Measurements from ENCODE around the gene STN1. TPM values are rescaled to one million over a fixed set of nuclear protein-coding genes. Genes with fewer than 3 reads are reported as not detected.

The STN1 gene
- total and polyA plus RNA-seq, 2 donors (not counting 1 experiment from before 2014, with no cell fraction given), result 21.7 to 36.5 TPM

DNA sequence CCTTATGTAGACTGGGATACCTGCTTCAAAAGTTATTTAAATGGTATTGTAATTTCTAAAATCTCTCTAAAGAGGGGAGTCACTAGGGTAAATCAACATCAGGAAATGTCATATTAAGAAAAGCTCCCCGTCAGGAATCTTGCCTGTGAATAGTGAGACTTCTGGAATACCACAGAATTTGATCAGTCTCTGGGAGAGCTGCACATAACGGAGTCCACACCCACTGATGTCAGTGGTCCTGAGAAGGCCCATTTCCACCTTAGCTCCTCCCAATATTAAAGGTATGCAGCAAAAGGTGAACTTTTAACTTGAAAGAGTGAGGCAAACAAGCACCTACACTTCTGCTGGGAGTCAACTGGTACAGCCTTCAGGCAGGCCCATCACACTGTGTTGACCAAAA, 27.3 kb downstream of the STN1 start:
- no peaks in the 10 kb centered on the region for H4K20me1 ChIP-seq (ENCODE audit: control insufficient read depth, extremely low read depth, insufficient read depth, low read length)

GRCh38 chr10:103890194-103890658, 27.8 kb downstream of the STN1 start:
- H4K20me1 ChIP-seq (ENCODE audit: control insufficient read depth, extremely low read depth, insufficient read depth, low read length), result no peaks in the 10 kb centered on the region
- no peak overlapping the region for H3K4me2 ChIP-seq (ENCODE audit: extremely low read depth, insufficient read depth, low read length)
- peak in 1 of 2 donors; percentile 13 for DNase-seq (ENCODE audit: low read depth in 2 of 2)
- no peaks in the 10 kb centered on the region for H3K27me3 ChIP-seq (ENCODE audit: control insufficient read depth, insufficient read depth, low read length)
- H3K4me1 ChIP-seq (ENCODE audit: control insufficient read depth, extremely low read depth, insufficient read depth, low read length), result peaks cover 21% of the 10 kb centered on the region
- H2AFZ ChIP-seq (ENCODE audit: low read length), result no peak overlapping the region
- H3K79me2 ChIP-seq (ENCODE audit: control insufficient read depth, insufficient read depth, low read length), result no peaks in the 10 kb centered on the region
- peaks cover 2% of the 10 kb centered on the region for H3K36me3 ChIP-seq (ENCODE audit: control insufficient read depth, insufficient read depth, low read length)
- no peak for TF ChIP-seq EZH2 (IDR thresholded peaks at IDR 0.05; ENCODE audit: low read length, missing control alignments)
- no peak for TF ChIP-seq CTCF (conservative IDR thresholded peaks at IDR 0.05 in 1 of 2, IDR thresholded peaks at IDR 0.05 in 1 of 2; ENCODE audit: low read depth in 1 of 2, low read length in 2 of 2)
- H3K9me3 ChIP-seq (ENCODE audit: control insufficient read depth, insufficient read depth, low read depth, low read length), result no peaks in the 10 kb centered on the region
- no peak overlapping the region for H3K27ac ChIP-seq (ENCODE audit: insufficient read depth, low read length)
- H3K9ac ChIP-seq (ENCODE audit: insufficient read depth, low read length), result no peak overlapping the region
- no peak overlapping the region for H3K4me3 ChIP-seq (replicated peaks in 1 of 4; ENCODE audit: control extremely low read depth in 1 of 4, insufficient read depth in 1 of 4, low read depth in 3 of 4, low read length in 4 of 4)

More for the DNA sequence above, 27.3 kb downstream of the STN1 start:
- H3K27me3 ChIP-seq (ENCODE audit: control insufficient read depth, insufficient read depth, low read length), result no peaks in the 10 kb centered on the region
- peaks cover 25% of the 10 kb centered on the region for H3K4me1 ChIP-seq (ENCODE audit: control insufficient read depth, extremely low read depth, insufficient read depth, low read length)
- no peaks in the 10 kb centered on the region for H3K9me3 ChIP-seq (ENCODE audit: control insufficient read depth, insufficient read depth, low read depth, low read length)
- no peak overlapping the region for H2AFZ ChIP-seq (ENCODE audit: low read length)
- H3K4me2 ChIP-seq (ENCODE audit: extremely low read depth, insufficient read depth, low read length), result no peak overlapping the region
- H3K36me3 ChIP-seq (ENCODE audit: control insufficient read depth, insufficient read depth, low read length), result peaks cover 2% of the 10 kb centered on the region
- no peak overlapping the region for H3K27ac ChIP-seq (ENCODE audit: insufficient read depth, low read length)
- H3K9ac ChIP-seq (ENCODE audit: insufficient read depth, low read length), result no peak overlapping the region
- no peak for DNase-seq (ENCODE audit: low read depth in 2 of 2)
- H3K79me2 ChIP-seq (ENCODE audit: control insufficient read depth, insufficient read depth, low read length), result no peaks in the 10 kb centered on the region
- H3K4me3 ChIP-seq (replicated peaks in 1 of 4; ENCODE audit: control extremely low read depth in 1 of 4, insufficient read depth in 1 of 4, low read depth in 3 of 4, low read length in 4 of 4), result no peak overlapping the region
- TF ChIP-seq EZH2 (IDR thresholded peaks at IDR 0.05; ENCODE audit: low read length, missing control alignments) (no peak), CTCF (conservative IDR thresholded peaks at IDR 0.05 in 1 of 2, IDR thresholded peaks at IDR 0.05 in 1 of 2; ENCODE audit: low read depth in 1 of 2, low read length in 2 of 2) (no peak)

DNA sequence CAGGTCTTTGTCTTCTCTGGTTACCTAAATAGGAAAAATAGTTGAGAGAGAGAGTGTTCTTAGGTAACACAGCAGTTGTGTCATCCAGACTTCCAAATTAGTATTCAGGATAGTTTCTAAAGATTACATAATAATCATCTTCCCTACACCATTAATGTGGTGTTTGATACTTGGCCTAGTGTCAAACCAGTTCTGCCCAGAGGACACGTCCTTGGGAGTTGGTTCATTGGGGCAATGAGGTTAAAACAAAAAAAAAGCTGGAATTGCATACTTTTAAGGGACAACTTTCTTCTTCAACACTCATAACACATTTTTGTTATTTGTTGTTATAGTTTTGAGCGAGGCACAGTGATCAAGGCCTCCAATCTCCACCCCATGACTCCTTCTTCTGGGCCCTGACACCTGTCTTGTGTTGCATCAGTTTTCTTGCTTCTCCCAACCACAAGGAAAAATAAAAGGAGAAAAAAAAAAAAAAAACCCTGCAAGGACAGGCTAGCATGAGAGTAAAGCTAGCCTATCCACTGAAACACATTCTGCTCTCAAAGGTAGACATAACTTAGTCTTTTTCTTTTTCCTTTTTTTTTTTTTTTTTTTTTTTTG, 28.8 kb downstream of the STN1 start:
- Histone ChIP-seq H2AFZ (ENCODE audit: low read length) (no peak overlapping the region), H4K20me1 (ENCODE audit: control insufficient read depth, extremely low read depth, insufficient read depth, low read length) (no peaks in the 10 kb centered on the region), H3K4me2 (ENCODE audit: extremely low read depth, insufficient read depth, low read length) (no peak overlapping the region), H3K4me3 (replicated peaks in 1 of 4; ENCODE audit: control extremely low read depth in 1 of 4, insufficient read depth in 1 of 4, low read depth in 3 of 4, low read length in 4 of 4) (no peak overlapping the region), H3K79me2 (ENCODE audit: control insufficient read depth, insufficient read depth, low read length) (no peaks in the 10 kb centered on the region), H3K4me1 (ENCODE audit: control insufficient read depth, extremely low read depth, insufficient read depth, low read length) (peaks cover 14% of the 10 kb centered on the region), H3K36me3 (ENCODE audit: control insufficient read depth, insufficient read depth, low read length) (peaks cover 2% of the 10 kb centered on the region), H3K27me3 (ENCODE audit: control insufficient read depth, insufficient read depth, low read length) (no peaks in the 10 kb centered on the region), H3K9ac (ENCODE audit: insufficient read depth, low read length) (no peak overlapping the region), H3K27ac (ENCODE audit: insufficient read depth, low read length) (no peak overlapping the region), H3K9me3 (ENCODE audit: control insufficient read depth, insufficient read depth, low read depth, low read length) (no peaks in the 10 kb centered on the region)
- DNase-seq (ENCODE audit: low read depth in 2 of 2), result no peak
- TF ChIP-seq EZH2 (IDR thresholded peaks at IDR 0.05; ENCODE audit: low read length, missing control alignments), result no peak
- no peak for TF ChIP-seq CTCF (conservative IDR thresholded peaks at IDR 0.05 in 1 of 2, IDR thresholded peaks at IDR 0.05 in 1 of 2; ENCODE audit: low read depth in 1 of 2, low read length in 2 of 2)
